AG20443 (cell line): Measurements from ENCODE around the gene PTK6.

Experiments used
- DNase-seq: peaks from one replicate; pipeline ENCODE4 v3.0.0; 2012; ENCODE audit warnings: low spot score, mixed read lengths

The PTK6 gene

DNA sequence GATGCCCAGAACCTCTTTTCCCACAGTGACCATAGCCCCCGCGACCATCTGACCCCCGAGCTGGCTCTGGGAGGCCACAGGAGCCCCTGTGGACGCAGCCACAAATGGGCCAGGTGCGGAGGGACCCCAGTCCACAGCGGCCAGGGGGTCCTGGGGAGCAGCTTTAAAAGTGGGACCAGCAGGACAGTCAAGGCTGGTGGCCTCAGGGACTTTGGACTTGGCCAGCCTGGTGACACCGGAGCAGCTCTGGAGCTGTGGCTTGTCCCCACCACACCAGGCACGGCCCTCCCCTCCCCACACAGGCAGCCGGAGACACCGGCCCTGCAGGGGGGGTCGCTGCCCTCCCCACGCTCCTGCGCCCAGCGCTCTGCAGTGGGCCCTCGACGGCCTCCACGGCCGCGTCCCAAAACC, 20.3 kb upstream of the PTK6 start:
- no peak for DNase-seq

DNA sequence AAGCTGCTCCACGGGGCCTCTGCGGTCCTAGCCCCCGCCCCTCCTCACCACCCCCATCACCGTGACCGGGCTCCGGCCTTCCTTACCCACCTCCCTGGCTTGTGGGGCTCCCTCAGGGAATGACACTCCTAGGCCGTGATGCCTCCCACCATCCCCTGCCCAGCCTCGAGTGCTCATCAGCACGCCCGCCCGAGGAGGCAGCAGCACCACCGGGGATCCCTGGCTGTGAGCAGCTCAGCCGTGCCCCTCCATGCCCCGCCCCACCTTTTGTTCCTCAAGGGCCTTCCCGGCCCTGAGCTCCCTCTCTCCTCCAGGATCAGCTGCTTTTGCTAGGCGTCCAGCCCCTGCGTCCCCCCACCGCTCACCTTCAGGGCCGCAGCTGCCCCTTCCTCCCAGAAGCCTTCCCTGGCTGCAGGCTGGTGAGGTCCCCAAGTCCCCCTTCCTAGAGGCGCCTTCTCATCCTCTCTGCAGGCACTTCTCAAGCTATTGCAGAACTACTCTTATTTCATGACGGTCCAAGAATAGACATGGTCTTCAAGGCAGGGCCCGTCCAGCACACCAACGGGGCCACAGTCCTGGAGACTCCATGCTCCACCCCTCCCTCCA, 19.8 kb upstream of the PTK6 start:
- no peak for DNase-seq

DNA sequence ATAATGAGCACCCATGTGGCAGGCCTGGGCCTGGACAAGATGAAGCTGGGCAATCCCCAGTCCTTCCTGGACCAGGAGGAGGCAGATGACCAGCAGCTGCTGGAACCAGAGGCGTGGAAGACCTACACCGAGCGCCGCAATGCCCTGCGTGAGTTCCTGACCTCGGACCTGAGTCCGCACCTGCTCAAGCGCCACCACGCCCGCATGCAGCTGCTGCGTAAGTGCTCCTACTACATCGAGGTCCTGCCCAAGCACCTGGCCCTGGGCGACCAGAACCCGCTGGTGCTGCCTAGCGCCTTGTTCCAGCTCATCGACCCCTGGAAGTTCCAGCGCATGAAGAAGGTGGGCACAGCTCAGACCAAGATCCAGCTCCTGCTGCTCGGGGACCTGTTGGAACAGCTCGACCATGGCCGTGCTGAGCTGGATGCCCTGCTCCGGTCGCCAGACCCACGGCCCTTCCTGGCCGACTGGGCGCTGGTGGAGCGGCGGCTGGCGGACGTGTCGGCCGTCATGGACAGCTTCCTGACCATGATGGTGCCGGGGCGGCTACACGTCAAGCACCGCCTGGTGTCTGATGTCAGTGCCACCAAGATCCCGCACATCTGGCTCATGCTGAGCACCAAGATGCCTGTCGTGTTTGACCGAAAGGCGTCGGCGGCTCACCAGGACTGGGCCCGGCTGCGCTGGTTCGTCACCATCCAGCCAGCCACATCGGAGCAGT, 18.6 kb upstream of the PTK6 start:
- DNase-seq, result no peak

DNA sequence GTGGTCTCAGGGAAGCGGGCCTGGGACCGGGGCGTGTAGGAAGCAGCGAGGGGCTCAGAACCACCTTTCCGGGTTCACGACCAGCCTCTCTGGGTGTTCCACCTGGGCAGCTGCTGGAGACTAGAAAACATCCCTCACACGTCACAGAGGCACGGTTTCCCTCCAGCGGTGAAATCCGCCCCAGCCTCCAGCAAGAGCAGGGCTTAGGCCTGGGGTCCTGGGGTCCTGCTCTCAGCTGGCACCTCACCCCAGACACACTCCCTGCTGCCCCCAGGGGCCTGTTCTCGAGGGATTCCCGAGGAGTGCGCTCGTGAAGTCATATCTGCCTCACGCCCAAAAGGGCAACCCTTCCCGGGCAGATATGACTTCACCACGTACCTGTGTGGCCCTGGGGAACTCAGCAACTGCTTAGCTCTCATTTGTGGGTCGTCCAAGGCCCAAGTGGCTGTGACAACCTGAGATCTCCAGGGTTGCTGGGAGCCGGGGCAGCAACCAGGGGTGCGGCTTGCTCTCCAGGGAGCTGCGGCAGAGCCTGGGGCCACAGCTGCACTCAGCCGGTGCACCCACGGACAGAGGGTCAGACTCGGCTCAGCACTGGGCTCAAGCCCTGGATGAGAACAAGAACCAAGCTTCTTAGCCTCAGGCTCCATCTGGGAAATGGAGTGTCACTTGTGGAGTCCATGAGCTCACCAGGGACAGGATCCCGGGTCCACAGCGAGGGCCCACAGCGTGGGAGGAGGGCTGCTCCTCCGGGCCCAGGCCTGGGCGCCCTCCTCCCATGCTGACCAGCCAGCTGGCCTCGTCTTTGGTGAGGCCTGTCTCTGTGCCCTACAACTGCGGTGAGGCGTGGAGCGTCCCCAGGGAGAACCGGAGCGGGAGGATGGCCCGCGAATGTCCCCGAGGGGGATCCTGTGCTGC, 17.4 kb upstream of the PTK6 start:
- DNase-seq, result no peak

DNA sequence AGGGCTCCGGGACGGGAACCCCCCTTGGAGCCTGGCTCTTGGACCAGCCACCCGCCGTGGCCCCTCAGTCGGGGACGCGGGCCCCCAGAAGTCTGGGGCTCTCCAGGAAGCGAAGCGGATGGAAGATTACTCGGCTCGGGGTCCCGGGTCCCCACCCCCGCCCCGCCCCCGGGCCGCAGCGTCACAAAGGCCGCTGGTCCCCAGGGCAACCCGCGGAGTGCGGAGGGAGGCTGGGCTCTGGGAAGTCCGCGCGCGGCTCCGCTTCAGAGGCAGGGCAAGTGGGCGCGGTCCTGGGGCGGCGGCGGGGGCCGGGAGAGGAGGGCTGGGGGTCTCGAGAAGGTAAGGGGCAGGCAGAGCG, 16.7 kb upstream of the PTK6 start, which contains the start of gene FNDC11:
Gene FNDC11 (plus strand): TSS at position 227 of the 358 bp plus-strand sequence. CDS start 1,505 bp downstream, outside the sequence.
- DNase-seq, result peak; percentile 52

DNA sequence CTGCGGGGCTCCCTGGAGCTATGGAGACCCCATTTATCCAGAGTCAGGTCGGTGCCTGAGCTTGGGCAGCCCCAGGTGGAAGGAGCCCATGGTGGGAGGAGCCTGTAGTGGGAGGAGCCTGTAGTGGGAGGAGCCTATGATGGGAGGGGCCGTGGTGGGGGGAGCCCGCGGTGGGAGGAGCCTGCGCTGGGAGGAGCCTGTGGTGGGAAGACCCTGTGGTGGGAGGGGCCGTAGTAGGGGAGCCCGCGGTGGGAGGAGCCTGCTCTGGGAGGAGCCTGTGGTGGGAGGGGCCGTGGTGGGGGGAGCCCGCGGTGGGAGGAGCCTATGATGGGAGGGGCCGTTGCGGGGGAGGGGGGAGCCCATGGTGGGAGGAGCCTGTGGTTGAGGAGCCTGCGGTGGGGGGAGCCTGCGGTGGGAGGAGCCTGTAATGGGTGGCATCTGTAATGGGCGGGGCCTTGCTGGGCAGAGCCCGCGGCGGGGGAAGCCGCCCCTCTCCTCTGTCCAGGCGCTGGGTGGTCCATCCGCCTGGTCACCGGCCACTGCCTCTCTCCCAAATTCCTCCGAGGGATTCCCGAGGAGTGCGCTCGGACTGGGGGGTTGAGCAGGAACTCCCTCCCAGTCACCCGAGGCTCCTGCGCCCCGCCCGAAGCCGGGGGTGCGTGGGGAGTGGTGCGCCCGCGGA, 16.2 kb upstream of the PTK6 start:
- peak; percentile 92 for DNase-seq

DNA sequence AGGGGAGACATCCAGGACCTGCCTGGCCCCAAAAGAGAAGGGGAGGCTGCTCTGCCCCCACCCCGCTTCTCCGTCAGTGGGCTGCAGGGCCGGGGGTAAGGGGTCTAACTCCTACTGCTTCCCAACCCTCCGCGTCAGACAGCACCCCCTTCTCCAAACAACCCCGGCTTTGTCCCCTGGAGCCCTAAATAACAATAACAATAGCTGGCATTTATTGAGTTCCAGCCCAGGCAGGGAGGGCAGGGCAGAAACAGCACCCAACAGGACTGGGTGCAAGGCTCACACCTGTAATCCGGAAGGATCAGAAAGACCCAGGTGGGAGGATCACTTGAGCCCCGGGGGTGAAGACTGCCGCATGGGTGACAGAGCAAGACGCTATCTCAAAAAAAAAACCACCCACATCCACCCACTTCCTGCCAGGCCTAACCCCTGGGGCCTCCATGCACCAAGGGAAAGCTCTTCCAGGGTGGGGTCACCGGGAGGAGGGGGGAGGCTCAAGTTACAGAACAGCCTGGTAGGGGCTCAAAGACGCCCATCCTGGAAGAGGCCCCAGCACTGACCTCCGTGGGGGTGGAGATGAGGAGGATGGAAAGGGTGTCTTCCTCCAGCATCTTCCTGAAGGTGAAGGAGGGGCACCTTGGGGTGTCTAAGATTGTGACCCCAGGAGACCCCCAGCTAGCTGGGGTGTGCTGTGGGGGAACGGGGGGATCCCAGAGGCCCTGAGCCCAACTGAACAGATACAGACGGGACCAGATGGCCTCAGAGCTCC, 15.5 kb upstream of the PTK6 start:
- no peak for DNase-seq

DNA sequence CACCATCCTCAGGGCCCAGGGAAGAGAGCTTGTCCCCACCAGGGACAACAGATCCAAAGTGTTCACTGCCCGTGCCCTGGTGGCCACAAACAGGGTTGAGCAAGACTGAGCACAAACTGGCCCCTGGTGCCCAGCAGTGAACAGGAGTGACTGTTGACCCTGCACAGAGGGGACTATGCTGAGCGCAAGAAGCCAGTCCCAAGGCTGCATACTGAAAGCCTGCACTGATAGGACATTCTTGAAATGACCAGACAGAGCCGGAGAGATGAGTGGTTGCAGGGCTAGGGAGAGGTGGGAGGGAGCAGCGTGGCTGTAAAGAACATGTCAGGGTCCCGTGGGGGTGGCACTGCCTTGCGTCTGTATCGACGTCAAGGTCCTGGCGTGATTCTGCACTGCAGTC, 13.9 kb upstream of the PTK6 start:
- no peak for DNase-seq

DNA sequence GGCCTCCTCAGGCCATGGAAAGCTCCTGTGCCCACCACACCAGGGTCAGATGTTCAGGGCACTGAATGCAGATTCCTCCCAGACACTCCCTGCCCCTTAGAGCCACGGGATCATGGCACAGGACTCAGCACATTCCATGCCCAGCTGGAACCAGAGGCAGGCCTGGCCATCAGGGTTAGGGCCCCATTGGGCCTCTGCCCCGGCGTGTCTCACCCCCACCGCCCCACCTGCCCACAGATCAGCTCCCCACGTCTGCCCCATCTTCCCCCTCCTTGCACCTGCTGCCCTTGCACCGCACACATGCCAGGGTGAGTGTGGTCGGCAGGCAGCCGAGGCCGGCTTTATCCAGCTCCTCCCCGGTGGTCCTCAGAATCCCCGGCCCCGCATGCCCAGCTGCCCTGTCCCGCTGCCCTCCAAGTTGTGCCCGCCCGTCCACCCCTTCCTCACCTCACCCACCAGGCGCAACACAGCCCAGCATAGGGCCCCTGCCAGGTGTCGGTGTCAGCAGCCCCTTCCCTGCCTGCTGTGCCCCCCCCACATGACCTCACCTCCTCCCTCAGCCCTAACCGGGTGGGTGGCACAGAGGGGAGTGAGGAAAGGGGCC, 12.6 kb upstream of the PTK6 start:
- no peak for DNase-seq

DNA sequence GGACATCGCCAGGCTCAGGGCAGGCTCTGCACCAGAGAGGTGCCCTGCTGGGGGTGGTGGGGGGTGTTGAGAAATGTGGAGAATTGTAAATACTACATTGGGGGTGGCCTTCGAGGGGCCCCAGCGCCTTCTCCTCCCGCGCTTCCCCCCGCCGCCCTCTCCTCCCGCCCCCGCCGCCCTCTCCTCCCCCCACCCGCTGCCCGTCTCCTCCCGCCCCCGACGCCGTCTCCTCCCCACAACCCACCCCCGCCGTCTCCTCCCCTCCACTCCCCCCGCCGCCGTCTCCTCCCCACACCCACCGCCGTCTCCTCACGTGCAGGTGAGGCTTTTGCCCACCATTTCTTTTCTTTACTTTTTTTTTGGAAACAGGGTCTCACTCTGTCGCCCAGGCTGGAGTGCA, 11.8 kb upstream of the PTK6 start:
- DNase-seq, result no peak

DNA sequence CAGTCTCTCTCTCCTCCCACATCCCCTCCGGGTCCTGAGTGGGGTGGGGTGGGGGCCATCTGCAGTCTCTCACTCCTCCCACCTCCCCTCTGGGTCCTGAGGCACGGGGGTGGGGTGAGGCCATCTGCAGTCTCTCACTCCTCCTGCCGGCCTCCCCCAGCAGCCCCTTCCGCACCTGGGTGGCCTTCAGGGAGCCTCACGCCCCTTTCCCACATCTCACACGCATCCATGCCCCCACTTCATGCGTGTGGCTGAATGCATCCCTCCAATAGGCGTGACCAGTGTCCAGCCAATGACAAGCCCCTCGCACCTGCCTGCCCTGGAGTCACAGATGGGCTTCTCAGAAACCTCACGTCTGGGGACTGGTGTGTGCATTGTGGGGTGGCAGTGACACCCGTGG, 11.4 kb upstream of the PTK6 start:
- DNase-seq, result no peak

DNA sequence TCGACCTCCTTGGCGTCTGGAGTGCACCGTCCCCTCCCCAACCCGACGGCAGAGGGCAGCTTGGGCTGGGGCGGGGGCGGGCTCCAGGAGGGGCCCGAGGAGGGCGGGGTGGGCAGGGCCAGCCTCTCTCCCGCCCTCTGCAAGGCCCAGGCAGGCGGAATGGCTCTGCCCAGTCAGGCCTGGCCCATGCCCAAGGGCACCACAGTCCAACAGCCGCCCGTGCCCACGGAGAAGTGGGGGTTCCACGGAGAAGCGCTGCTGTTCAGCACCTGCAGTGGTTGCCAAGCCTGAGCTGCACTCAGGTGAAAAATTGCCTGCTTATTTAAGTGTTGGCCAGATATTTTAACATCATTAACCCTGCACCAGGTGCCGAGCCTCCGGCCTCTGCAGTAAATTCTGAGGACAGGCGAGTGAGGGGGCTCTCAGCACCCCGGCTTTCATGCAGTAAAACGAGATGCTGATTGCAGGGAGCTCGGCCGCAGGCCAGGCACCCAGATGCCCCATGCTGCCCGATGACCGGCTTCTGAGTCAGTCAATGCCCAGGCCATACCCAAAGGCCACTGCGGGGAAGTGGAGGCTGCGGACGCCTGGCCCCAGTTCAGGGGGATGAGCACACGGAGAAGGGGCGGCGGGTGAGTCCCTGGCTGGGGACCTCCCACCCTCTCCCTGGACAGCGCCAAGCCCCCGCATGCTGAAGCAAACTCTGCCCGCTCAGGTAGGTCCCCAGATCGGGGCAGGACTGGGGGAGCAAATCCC, 10.7 kb upstream of the PTK6 start, which contains the start of gene SRMS:
Gene SRMS (minus strand): TSS at position 25 of the 756 bp plus-strand sequence. CDS start 286 bp downstream, outside the sequence.
- no peak for DNase-seq

DNA sequence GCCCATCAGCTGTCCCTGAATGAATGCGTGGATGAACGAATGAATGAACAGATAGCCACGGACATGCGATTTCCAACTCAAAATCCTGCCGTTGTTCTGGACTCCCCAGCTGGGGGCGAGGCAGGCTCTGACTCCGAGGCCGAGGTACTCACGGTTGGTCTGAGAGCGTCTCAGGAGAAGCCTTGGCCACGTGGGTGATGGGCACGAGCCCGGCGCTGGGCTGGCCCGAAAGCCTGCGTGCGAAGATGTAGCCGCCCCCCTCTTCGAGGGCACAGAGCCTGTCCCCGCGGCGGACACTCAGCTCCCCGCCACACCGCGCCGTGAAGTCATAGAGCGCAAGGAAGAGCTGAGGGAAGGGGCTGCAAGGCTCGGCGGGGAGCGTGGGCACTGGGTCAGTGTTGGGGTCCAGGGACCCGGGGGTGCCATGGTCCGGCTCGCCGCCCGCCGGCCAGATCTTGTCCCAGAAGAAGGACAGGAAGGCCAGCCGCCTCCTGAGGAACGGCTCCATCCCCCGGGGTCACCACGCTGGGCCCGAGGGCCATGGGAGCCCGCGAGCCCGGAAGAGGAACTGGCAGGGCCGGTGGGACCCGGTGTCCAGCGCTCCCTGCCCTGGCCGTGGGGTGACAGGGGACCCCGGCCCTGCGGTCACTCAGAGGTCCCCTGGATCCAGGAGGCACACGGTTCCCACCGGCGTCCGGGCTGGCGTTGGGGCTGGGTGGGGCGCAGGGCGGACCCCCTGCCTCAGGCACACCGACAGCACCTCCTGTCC, 10.0 kb upstream of the PTK6 start:
- DNase-seq, result no peak

DNA sequence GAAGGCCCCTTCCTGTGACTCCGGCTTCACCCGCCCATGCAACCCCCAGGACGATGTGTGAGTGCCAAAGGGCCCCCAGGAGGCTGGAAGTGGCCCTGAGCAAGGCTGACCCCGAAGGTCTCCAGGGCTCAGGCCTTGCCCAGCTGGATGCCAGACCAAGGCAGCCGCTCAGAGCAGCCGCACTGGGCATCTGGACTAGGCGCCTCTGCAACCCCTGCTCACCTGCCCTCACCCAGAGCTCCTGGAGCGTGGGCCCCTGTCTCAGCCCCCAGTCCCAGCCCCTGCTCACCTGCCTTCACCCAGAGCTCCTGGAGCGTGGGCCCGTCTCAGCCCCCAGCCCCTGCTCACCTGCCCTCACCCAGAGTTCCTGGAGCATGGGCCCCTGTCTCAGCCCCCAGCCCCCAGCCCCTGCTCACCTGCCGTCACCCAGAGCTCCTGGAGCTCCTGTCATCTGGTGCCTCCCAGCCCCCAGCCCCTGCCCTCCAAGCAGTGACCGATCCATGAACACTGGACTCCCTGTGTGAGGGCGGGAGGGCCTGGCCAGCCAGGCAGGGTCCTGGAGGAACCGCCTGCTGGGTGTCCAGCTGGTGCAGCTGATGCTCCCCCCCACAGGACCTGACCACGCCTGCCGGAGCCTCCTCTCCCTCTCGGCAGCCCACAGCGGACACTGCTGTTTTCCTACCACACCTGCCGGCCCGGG, 9.2 kb upstream of the PTK6 start:
- no peak for DNase-seq

DNA sequence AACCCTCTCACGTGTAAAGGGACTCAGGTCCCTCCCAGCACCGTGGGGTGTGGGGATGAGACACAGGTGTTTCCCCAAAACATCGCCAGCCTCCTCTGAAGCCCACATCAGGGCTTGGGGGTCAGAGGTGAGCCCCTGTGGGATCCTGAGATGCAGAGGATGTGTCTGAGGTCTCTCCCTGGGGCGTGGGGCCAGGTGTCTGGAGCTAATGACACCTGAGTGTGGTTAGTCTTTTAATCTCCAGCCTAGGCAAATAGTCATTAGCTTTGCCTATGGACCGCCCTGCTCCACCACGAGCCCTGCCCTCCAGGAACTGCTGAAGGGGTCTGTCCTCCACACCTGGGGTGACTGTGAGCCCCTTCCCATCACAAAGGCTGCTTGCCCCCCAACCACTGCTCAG, 8.6 kb upstream of the PTK6 start:
- no peak for DNase-seq

DNA sequence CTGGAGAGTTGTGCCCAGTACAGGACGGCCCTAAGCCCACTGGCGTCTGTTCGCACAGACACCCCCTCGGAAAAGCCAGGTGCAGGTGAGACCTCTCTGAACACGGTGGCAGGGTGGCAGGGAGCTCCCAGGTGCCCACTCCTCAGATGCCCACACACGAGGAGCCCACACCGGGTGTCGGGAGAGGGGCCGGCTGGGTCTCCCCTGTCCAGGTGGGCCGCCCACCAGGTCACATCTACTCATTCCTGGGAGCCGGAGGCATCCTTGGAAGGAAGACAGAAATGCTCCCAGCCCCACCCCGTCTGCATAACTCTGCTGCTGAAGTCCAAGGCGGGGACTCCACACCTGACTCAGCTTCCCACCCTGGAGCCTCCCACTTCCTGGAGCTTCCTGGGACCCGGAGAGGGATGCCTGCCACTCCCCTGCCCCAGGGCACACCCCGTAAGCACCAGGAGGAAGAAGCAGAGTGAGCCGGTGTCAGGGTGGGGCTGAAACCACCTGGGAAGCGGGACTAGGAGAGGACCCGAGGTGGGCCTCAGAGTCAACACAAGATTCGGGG, 7.9 kb upstream of the PTK6 start:
- no peak for DNase-seq

DNA sequence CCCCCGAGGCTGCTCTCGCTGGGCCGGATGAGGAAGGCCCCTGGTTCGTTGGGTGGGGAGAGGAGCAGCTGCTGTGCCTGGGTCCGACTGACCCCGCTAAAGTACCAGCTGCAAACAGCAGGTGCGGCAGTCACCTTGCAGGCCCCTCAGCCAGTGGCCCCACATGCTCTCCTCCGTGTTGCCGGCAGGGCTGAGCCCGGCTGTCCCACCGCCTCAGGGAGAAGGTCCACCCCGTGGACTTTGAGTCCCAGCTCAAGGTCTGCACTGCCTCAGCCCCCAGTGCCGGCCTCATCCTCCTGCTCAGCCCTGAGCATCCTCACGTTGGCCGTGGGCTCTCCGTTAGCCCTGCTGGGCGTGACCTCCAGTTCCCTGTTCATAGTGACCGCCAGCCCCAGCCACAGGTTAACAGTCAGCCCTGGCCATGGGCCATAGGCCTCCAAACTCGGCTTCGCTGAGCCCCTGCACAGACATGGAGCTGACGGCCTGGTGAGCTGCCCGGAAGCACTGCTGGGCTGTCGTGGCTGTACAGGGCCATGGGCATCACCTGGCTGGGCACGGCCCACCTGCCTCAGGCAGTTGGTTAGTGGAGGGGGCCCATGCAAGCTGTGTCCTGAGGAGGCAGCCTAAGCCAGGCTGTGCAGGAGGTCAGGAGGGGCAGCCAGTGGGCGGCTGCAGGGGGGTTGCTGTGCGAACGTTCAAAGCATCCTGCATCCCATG, 7.2 kb upstream of the PTK6 start:
- DNase-seq, result no peak

DNA sequence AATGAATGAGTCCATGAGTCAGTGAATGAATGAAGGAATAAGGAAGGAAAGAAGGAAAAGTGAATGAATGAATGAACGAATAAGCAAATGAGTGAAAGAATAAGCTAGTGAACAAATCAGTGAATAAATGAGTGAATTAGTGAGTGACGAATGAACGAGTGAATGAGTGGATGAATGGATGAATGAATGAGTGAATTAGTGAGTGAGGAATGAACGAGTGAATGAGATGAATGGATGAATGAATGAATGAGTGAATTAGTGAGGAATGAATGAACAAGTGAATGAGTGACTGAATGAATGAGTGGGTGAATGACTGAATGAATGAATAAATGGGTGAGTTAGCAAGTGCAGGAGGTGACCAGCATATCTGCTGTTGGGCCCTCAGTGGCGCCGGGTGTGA, 6.6 kb upstream of the PTK6 start:
- no peak for DNase-seq
